ENCODE data around the gene UBA3.

GRCh38 chr3:69059688-69060087 is 20.5 kb downstream of the UBA3 start:
- no peak for TF ChIP-seq EP300 (IDR thresholded peaks at IDR 0.05; ENCODE audit: low read depth)
- no peak for TF ChIP-seq POLR2AphosphoS5 (IDR thresholded peaks at IDR 0.05)
- no peak for TF ChIP-seq POLR2A (IDR thresholded peaks at IDR 0.05)
- TF ChIP-seq, protein P1, sequence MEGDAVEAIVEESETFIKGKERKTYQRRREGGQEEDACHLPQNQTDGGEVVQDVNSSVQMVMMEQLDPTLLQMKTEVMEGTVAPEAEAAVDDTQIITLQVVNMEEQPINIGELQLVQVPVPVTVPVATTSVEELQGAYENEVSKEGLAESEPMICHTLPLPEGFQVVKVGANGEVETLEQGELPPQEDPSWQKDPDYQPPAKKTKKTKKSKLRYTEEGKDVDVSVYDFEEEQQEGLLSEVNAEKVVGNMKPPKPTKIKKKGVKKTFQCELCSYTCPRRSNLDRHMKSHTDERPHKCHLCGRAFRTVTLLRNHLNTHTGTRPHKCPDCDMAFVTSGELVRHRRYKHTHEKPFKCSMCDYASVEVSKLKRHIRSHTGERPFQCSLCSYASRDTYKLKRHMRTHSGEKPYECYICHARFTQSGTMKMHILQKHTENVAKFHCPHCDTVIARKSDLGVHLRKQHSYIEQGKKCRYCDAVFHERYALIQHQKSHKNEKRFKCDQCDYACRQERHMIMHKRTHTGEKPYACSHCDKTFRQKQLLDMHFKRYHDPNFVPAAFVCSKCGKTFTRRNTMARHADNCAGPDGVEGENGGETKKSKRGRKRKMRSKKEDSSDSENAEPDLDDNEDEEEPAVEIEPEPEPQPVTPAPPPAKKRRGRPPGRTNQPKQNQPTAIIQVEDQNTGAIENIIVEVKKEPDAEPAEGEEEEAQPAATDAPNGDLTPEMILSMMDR (IDR thresholded peaks at IDR 0.05), result no peak

Measured in transverse colon (tissue), 4 donors.